Right atrium auricular region (tissue), 2 donors: ENCODE data around the gene NFASC. TPM values are rescaled to one million over a fixed set of nuclear protein-coding genes. Genes with fewer than 3 reads are reported as not detected.
A peak's percentile ranks its signal among the peaks of the same experiment; 100 is the strongest.

Experiments used
- DNase-seq: peaks from one replicate; pipeline ENCODE4 v3.0.0-alpha.2; 2019; ENCODE audit warnings: low spot score
- H3K27ac ChIP-seq, 2 donors: fragments of 200-600 bp; sonication (generic); 1 replicate in 1 of 2; 2 replicates in 1 of 2; pipeline ENCODE4 v1.5.1; 2016 to 2019
- H3K27me3 ChIP-seq, 2 donors: fragments of 200-600 bp; sonication (generic); one replicate each; pipeline versions ENCODE4 v1.5.1 to v1.6.0; 2017 to 2019
- H3K36me3 ChIP-seq: fragments of 200-600 bp; sonication (generic); one replicate; pipeline ENCODE4 v1.5.1; 2016
- H3K4me1 ChIP-seq, 2 donors: fragments of 200-600 bp; sonication (generic); one replicate each; pipeline versions ENCODE4 v1.5.1 to v1.6.0; 2017 to 2019
- H3K4me3 ChIP-seq, 2 donors: fragments of 200-600 bp; sonication (generic); 1 replicate in 1 of 2; 2 replicates in 1 of 2; pipeline ENCODE4 v1.5.1; 2017 to 2019; ENCODE audit warnings: mild to moderate bottlenecking in 1 of 2, moderate library complexity in 1 of 2
- H3K9me3 ChIP-seq, 2 donors: fragments of 200-600 bp; sonication (generic); one replicate each; pipeline ENCODE4 v1.5.1; 2019
- total RNA-seq, 2 donors: library from RNA; depleted of rRNA; stranded (reverse); fragments of >200 nt; gene quantifications; one replicate each; pipeline ENCODE4 v1.1.0, GENCODE V29; 2016
- TF ChIP-seq, protein P1 (sequence below), 2 donors: fragments of 200-600 bp; sonication (generic); IDR thresholded peaks; one replicate each; pipeline ENCODE4 v1.5.1; 2019; ENCODE audit warnings: antibody characterized with exemption in 2 of 2

The NFASC gene
- total RNA-seq, 2 donors from 2014 or later: 38.5 to 45.9 TPM

DNA sequence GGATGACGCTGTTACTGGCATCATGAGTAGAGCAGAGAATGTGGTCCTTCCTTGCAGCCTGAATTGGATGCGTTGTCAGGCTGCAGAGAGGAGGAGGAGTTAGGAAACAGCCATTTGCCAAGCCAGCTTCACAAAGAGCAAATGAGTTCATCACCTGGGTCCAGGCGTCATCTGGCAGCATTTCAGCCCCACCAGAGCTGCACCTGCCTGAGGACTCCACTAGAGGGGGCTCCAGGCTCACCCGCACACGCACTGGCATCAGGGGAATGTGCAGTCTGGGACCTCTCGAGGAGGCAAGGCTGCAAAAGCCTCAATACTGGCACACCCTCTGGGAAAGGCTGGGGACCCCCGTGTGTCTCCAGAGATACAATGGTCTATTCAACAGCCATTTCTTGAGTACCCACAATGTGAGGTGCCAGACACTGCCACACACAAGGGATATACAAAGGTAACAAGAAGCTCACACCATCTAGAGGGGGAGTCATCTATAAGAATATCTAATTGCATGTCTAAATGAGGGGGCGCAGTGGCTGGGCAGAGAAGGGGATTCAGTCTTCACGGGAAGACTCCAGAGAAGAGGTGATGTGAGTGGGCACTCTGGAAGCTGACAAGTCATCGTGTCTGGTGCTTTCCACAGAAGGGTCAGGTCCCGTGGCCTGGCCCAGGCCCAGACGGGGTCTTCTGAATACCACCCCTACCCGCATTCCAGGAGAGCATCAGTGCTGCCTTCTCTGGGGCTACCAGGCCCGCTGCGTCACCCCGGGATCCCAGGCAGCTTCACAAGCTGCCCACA lies 118.8 kb downstream of the NFASC start:
- TF ChIP-seq, protein P1, sequence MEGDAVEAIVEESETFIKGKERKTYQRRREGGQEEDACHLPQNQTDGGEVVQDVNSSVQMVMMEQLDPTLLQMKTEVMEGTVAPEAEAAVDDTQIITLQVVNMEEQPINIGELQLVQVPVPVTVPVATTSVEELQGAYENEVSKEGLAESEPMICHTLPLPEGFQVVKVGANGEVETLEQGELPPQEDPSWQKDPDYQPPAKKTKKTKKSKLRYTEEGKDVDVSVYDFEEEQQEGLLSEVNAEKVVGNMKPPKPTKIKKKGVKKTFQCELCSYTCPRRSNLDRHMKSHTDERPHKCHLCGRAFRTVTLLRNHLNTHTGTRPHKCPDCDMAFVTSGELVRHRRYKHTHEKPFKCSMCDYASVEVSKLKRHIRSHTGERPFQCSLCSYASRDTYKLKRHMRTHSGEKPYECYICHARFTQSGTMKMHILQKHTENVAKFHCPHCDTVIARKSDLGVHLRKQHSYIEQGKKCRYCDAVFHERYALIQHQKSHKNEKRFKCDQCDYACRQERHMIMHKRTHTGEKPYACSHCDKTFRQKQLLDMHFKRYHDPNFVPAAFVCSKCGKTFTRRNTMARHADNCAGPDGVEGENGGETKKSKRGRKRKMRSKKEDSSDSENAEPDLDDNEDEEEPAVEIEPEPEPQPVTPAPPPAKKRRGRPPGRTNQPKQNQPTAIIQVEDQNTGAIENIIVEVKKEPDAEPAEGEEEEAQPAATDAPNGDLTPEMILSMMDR (IDR thresholded peaks at IDR 0.05): peak; percentile 75 to 95
- Histone ChIP-seq H3K27ac (no peak overlapping the region), H3K36me3 (peaks cover 55% of the 10 kb centered on the region), H3K27me3 (no peaks in the 10 kb centered on the region), H3K4me3 (no peak overlapping the region), H3K9me3 (no peaks in the 10 kb centered on the region), H3K4me1 (peaks cover 0 to 7% of the 10 kb centered on the region in 2 donors)
- no peak for DNase-seq

DNA sequence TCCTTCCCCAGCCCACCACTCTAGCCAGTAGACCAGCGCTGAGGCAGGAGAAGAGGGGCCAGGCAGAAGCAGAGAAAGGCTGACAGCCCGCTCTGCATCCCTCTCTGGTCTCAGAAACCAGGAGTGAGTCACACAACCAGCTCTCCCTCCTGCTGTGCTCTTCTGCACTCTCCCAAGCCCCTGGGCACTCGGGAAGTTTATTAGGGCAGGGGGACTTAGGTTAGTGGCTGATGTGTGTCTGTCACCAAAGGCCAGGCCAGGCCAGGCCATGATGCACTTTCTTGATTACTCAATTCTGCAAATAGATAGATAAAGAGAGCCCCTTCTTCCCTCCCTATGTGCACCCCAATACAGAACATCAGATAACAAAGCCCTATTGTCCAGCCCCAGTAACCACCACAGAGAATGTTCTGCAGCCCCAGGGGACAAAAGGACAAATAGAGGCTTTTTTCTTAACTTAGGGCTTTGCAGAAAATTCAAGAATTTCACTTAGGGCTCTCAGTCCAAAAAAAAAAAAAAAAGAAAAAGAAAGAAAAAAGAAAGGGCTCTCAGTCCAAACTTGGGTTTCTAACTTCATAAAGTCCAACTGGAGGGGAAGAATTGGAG lies 119.5 kb downstream of the NFASC start:
- Histone ChIP-seq H3K27me3 (no peaks in the 10 kb centered on the region), H3K9me3 (no peaks in the 10 kb centered on the region), H3K4me1 (peaks cover 0 to 7% of the 10 kb centered on the region in 2 donors), H3K4me3 (no peak overlapping the region), H3K36me3 (peaks cover 52% of the 10 kb centered on the region), H3K27ac (no peak overlapping the region)
- no peak for DNase-seq
- TF ChIP-seq, protein P1 (IDR thresholded peaks at IDR 0.05): no peak

DNA sequence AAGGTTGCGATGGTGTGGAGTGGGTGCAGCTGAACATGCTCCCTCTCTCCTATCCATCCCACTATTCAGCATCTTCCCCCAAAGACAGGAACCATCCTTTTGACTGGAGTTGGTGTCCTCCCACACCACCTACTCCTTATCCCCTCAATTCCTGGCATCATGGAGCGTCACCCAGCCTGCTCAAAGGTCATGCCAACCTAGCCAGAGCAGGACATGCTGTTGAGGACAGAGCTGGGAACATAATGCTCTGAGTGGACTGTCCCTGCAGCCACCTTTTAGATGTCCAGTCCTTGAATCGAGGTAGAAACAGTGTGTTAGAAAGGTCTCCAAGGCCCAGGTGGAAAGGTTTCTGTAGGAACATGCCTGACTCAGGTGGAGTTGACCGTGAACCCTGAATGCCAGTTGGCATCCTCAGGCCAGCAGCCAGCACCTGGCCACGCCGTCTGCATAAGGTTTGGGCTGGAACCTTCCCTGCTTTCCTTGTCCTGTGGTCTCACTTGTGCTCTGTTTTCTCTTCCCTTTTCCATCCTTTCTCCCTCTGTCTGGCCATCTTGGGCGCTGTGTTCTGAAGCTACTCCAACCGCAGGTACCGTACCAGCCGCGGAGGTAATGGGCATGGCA lies 120.2 kb downstream of the NFASC start:
- Histone ChIP-seq H3K27me3 (no peaks in the 10 kb centered on the region), H3K4me3 (no peak overlapping the region), H3K27ac (no peak overlapping the region), H3K4me1 (peaks cover 0 to 7% of the 10 kb centered on the region in 2 donors), H3K36me3 (peaks cover 51% of the 10 kb centered on the region), H3K9me3 (no peaks in the 10 kb centered on the region)
- TF ChIP-seq, protein P1 (IDR thresholded peaks at IDR 0.05): no peak
- no peak for DNase-seq

DNA sequence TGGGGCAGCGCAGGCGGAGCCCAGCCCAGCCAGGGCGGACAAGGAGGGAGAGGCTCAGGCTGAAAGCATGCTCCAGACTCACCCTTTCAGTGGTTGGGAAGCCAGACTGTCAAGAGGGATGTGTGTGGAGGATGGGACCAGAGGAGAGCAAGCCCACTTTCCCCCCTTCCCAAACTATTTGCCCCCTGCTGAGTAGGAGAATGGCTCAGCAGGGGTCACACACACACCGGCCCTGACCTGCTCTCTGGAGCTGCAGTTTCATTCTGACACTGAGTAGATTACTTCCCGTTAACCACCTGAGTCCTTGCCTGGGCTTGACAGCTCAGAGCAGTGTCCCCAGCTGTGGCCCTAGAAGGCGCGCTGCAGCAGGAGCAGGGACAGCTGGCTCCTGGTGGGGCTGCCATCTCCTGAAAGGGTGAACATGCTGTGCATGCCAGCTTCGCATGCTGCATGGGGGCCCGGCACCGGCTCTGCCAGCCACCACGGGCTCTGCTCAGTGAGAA lies 120.7 kb downstream of the NFASC start:
- H3K9me3 ChIP-seq: no peaks in the 10 kb centered on the region
- peaks cover 46% of the 10 kb centered on the region for H3K36me3 ChIP-seq
- no peaks in the 10 kb centered on the region for H3K27me3 ChIP-seq
- no peak overlapping the region for H3K4me3 ChIP-seq
- H3K4me1 ChIP-seq: peaks cover 0 to 7% of the 10 kb centered on the region in 2 donors
- no peak overlapping the region for H3K27ac ChIP-seq
- no peak for DNase-seq
- TF ChIP-seq, protein P1 (IDR thresholded peaks at IDR 0.05): no peak

DNA sequence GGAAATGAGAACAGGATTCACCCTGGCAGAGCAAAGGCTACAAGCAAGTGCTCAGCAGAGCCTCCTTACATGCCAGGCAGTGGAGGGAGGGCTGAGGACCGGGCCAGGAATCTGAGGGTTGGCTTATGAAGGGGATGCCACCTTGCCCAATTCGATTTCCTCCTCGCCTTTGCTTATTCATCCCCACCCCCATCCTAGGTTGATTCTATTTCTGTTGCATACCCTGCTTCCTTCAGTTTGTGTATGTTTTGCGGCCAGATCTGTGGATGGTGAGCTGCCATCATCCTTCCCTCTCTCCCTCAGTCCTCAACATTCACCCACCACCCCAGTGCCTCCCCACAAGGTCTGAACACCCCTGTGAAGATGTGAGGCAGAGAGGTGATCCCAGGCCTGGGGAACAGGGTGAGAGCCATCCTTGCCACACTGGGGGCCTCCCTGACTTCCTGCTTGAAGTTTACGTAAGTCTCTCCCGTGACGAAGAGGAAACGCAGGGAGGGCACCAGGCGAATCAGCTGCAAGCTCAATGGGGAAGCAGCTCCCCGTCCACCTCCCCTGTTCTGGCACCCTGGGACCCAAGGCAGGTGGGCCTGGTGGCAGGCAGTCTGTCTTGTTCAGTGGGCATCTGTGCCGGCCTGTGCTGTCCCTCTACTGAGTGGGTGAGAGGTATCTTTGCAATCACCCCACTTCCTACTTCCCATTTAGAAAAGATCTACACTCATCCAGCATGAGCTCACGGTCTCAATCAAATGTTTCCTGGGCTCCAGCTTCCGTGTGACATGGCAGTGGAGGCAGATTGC lies 121.7 kb downstream of the NFASC start:
- TF ChIP-seq, protein P1 (IDR thresholded peaks at IDR 0.05): no peak
- H3K36me3 ChIP-seq: peaks cover 37% of the 10 kb centered on the region

More for the DNA sequence above, 121.7 kb downstream of the NFASC start:
- Histone ChIP-seq H3K4me1 (peaks cover 0 to 12% of the 10 kb centered on the region in 2 donors), H3K27ac (no peak overlapping the region), H3K4me3 (no peak overlapping the region), H3K27me3 (no peaks in the 10 kb centered on the region), H3K9me3 (no peaks in the 10 kb centered on the region)
- no peak for DNase-seq
